Measurements from ENCODE around the gene ADSS2.
"Not testable (repeated sequence)": the region's sequence is repeated elsewhere in the genome, so short reads cannot be mapped to it uniquely, and the experiment has no call there.

The ADSS2 gene

DNA sequence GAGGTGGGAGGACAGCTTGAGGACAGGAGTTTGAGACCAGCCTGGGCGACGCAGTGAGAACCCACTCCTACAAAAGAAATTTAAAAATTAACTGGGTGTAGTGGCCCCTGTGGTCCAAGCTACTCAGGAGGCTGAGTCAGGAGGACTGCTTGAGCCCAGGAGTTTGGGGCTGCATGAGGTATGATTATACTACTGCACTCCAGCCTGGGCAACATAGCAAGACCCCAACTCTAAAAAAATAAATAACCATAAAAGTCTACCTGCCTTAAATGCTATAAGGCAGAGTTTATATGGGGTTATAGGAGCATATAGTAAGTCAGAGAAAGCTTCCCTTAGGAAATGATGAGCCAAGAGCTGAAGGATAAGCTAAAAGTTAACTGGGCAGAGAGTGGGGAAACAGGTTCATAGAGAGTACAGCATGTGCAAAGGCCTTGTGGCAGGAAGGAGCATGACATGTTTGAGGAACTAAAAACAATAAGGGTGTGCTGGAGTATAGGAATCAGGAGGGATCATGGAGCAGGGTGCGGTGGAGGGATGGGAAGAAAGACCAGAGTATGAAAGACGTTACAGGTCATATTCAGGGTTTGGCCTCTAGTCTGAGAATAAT, 68.3 kb downstream of the ADSS2 start:
- TF ChIP-seq, protein P1, sequence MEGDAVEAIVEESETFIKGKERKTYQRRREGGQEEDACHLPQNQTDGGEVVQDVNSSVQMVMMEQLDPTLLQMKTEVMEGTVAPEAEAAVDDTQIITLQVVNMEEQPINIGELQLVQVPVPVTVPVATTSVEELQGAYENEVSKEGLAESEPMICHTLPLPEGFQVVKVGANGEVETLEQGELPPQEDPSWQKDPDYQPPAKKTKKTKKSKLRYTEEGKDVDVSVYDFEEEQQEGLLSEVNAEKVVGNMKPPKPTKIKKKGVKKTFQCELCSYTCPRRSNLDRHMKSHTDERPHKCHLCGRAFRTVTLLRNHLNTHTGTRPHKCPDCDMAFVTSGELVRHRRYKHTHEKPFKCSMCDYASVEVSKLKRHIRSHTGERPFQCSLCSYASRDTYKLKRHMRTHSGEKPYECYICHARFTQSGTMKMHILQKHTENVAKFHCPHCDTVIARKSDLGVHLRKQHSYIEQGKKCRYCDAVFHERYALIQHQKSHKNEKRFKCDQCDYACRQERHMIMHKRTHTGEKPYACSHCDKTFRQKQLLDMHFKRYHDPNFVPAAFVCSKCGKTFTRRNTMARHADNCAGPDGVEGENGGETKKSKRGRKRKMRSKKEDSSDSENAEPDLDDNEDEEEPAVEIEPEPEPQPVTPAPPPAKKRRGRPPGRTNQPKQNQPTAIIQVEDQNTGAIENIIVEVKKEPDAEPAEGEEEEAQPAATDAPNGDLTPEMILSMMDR (IDR thresholded peaks at IDR 0.05; ENCODE audit: unreplicated experiment in 3 of 3), result no peak
- H3K4me3 Mint-ChIP-seq, result no peak overlapping the region
- H3K4me1 Mint-ChIP-seq, result no peaks in the 10 kb centered on the region
- no peak overlapping the region for H3K27ac Mint-ChIP-seq
- no peaks in the 10 kb centered on the region for H3K36me3 Mint-ChIP-seq (ENCODE audit: low read depth)
- no peaks in the 10 kb centered on the region for H3K27me3 Mint-ChIP-seq (ENCODE audit: low read depth)
- H3K9me3 Mint-ChIP-seq, result no peaks in the 10 kb centered on the region

DNA sequence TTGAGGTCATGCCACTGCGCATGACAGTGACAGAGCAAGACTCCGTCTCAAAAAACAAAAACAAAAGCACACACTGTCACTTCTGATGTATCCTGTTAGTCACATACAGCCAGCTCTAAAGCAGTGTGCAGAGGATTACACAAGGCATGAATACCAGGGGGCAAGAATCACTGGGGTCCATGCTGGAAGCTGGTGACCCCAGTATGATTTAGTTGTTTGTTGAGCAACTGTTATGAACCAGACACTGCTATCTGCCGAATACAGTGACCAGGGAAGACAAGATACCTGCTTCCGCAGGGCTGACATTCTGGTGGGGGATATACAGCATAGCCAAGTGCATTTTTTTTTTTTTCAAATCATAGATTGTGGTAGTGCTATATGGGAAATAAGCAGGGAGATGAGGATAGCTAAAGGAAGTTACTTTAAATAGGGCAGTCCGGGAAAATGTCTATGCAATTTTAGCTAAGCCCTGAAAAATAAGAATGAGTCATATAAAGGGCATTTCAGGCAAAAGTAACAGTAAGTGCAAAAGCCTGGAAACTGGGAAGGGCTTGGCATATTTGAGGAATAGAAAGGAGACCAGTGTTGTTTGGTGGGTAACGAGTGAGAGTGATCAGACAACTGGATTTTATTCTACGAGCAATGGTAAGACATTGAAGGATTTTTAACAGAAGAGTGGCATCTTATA, 69.7 kb downstream of the ADSS2 start:
- Mint-ChIP-seq H3K4me1 (no peaks in the 10 kb centered on the region), H3K36me3 (ENCODE audit: low read depth) (no peaks in the 10 kb centered on the region), H3K9me3 (no peaks in the 10 kb centered on the region), H3K27ac (no peak overlapping the region), H3K4me3 (no peak overlapping the region), H3K27me3 (ENCODE audit: low read depth) (no peaks in the 10 kb centered on the region)
- TF ChIP-seq, protein P1 (IDR thresholded peaks at IDR 0.05; ENCODE audit: unreplicated experiment in 3 of 3), result no peak

DNA sequence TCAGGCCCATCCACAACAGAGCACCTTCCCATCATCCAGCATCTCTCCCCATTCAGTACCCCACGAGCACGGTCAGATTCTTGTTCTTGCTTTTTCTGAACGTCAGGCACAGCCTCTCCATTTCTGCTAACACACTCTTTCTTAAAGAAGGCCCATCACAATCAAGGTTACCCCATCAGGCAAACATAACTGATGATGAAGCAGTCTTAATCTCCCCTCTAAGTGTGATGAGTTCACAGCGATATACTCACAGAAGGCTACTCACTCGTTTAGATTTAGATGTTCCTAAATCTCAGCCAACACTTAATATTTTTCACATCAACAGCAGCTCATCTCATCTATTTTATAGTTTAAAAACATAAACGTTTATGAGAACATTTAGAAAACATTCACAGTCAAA, 75.6 kb downstream of the ADSS2 start:
- H3K27me3 Mint-ChIP-seq (ENCODE audit: low read depth), result peaks cover 4% of the 10 kb centered on the region
- no peaks in the 10 kb centered on the region for H3K4me1 Mint-ChIP-seq
- no peak overlapping the region for H3K27ac Mint-ChIP-seq
- TF ChIP-seq, protein P1 (IDR thresholded peaks at IDR 0.05; ENCODE audit: unreplicated experiment in 3 of 3), result no peak
- H3K36me3 Mint-ChIP-seq (ENCODE audit: low read depth), result no peaks in the 10 kb centered on the region
- no peaks in the 10 kb centered on the region for H3K9me3 Mint-ChIP-seq
- no peak overlapping the region for H3K4me3 Mint-ChIP-seq

DNA sequence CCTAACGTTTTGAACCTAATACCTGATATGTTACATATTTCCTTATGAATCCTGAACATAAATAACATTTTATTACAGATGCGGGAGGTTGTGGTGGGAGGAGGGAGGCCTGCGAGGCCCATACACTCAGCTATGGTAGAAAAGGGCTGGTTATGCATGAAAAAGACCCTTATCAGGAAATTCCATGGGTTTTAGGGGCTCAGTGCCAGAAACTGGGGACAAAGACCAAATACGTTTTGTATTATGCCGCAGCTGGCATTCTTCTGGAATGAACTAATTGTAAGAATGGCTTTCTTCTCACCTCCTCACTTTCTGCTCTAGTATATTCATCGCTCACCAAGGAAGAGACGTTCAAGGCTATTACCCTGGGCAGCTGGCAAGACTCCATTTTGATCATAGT, 76.7 kb downstream of the ADSS2 start:
- H3K27me3 Mint-ChIP-seq (ENCODE audit: low read depth), result peaks cover 4% of the 10 kb centered on the region
- TF ChIP-seq, protein P1 (IDR thresholded peaks at IDR 0.05; ENCODE audit: unreplicated experiment in 3 of 3), result no peak

GRCh38 chr1:244374484-244374883, 77.2 kb downstream of the ADSS2 start:
- H3K27ac Mint-ChIP-seq; H3K27me3 Mint-ChIP-seq (ENCODE audit: low read depth); H3K4me1 Mint-ChIP-seq; H3K4me3 Mint-ChIP-seq; H3K9me3 Mint-ChIP-seq; H3K36me3 Mint-ChIP-seq (ENCODE audit: low read depth): not testable (repeated sequence)

More for the DNA sequence above, 76.7 kb downstream of the ADSS2 start:
- Mint-ChIP-seq H3K4me1 (no peaks in the 10 kb centered on the region), H3K4me3 (no peak overlapping the region), H3K36me3 (ENCODE audit: low read depth) (no peaks in the 10 kb centered on the region), H3K9me3 (no peaks in the 10 kb centered on the region), H3K27ac (no peak overlapping the region)

DNA sequence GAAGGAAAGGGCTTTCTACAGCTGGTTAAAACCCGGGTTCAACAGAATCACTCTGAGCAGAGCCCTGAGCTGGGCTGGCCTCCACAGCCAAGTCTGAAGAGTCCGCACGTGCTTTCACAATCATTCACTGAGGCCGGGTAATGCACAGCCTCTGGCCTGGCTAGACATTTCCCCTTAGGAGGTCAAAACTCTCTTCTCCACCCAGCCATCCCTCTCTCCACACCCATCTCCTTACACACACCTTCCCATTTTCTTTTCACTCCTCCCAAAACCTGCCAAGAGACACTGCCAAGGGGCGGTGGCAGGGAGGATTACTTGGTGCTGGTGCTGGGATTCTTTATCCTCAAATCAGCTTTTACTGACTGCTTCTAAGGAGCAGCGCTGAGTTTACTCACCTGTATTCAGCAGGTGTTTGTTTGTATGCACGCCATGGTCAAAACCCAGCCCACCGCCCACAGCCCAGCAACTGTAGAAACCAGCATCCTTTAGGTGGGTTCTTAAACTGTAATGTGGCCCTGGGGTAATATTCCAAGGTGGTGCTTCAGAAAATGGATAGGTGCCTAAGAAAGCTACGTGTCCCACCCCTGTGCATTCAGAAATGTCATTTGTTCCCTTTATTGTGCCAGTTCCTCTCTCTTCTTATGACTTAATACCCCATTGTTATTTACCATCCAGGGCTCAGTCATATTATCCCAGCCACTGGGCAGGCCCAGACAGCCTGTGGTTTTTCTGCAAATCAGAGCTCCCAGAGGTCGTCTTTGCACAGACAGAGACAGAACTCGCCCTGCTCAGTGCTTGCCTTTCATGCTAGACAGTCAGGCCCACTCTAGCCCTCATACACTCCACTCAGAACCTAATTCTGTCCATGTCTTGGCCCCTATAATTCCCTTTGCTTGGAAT, 80.2 kb downstream of the ADSS2 start:
- peaks cover 10% of the 10 kb centered on the region for H3K27me3 Mint-ChIP-seq (ENCODE audit: low read depth)
- TF ChIP-seq, protein P1 (IDR thresholded peaks at IDR 0.05; ENCODE audit: unreplicated experiment in 3 of 3), result no peak

More for the DNA sequence above, 80.2 kb downstream of the ADSS2 start:
- no peak overlapping the region for H3K27ac Mint-ChIP-seq
- H3K9me3 Mint-ChIP-seq, result no peaks in the 10 kb centered on the region
- H3K36me3 Mint-ChIP-seq (ENCODE audit: low read depth), result no peaks in the 10 kb centered on the region
- no peak overlapping the region for H3K4me3 Mint-ChIP-seq
- H3K4me1 Mint-ChIP-seq, result no peaks in the 10 kb centered on the region
